Upper lobe of left lung (tissue), 6 donors: ENCODE results near the gene SGMS1. TPM values are rescaled to one million over a fixed set of nuclear protein-coding genes. Genes with fewer than 3 reads are reported as not detected.
A peak's percentile ranks its signal among the peaks of the same experiment; 100 is the strongest.
"Not testable (repeated sequence)": the region's sequence is repeated elsewhere in the genome, so short reads cannot be mapped to it uniquely, and the experiment has no call there.

Experiments used
- ATAC-seq, 2 donors: fragments of 200-7000 bp; cut with Tn5 transposase; one replicate each; pipeline ENCODE4 v1.9.1; 2022; ENCODE audit warnings: mild to moderate bottlenecking in 2 of 2, moderate library complexity in 2 of 2; ENCODE audit not compliant: low FRiP score in 2 of 2
- DNase-seq, 2 donors: peaks; one replicate each; pipeline ENCODE4 v3.0.0-alpha.2; 2019 to 2020
- H3K27ac ChIP-seq, 4 donors: fragments of 200-600 bp; sonication (generic); one replicate each; pipeline ENCODE4 v1.5.1; 2016 to 2019
- H3K27me3 ChIP-seq, 4 donors: fragments of 200-600 bp; sonication (generic); one replicate each; pipeline ENCODE4 v1.5.1; 2017 to 2019
- H3K36me3 ChIP-seq, 4 donors: fragments of 200-600 bp; sonication (generic); one replicate each; pipeline ENCODE4 v1.5.1; 2016 to 2019
- H3K4me1 ChIP-seq, 4 donors: fragments of 200-600 bp; sonication (generic); one replicate each; pipeline ENCODE4 v1.5.1; 2018 to 2019
- H3K4me3 ChIP-seq, 4 donors: fragments of 200-600 bp; sonication (generic); one replicate each; pipeline ENCODE4 v1.5.1; 2017 to 2019; ENCODE audit warnings: mild to moderate bottlenecking in 2 of 4, moderate library complexity in 1 of 4
- H3K9me3 ChIP-seq, 4 donors: fragments of 200-600 bp; sonication (generic); one replicate each; pipeline ENCODE4 v1.5.1; 2018 to 2019
- CTCF ChIP-seq, 6 experiments: fragments of 450-650 bp in 4 of 6; fragments of 200-600 bp in 2 of 6; sonication (generic) in 2 of 6; IDR thresholded peaks; one replicate each; pipeline ENCODE4 v1.5.1; 2016 to 2019; ENCODE audit warnings: antibody characterized with exemption in 6 of 6
- EP300 ChIP-seq, 4 donors: sonication (generic); formaldehyde crosslinking; IDR thresholded peaks; one replicate each; pipeline ENCODE4 v1.5.1; 2017; ENCODE audit warnings: antibody characterized with exemption in 4 of 4, control low read depth in 2 of 4
- POLR2A ChIP-seq, 4 donors: fragments of 450-650 bp; IDR thresholded peaks; one replicate each; pipeline ENCODE4 v1.5.1; 2016 to 2017; ENCODE audit warnings: antibody characterized with exemption in 4 of 4, mild to moderate bottlenecking in 2 of 4
- POLR2AphosphoS5 ChIP-seq, 2 donors: sonication (generic); formaldehyde crosslinking; IDR thresholded peaks; one replicate each; pipeline ENCODE4 v1.5.1; 2017; ENCODE audit warnings: antibody characterized with exemption in 2 of 2
- WGBS, 2 donors: methylation state at CpG; one replicate each; pipeline ENCODE4 v1.1.5; 2017 to 2018; 5-methylcytosine and 5-hydroxymethylcytosine counted together
- total RNA-seq, 6 donors: library from RNA; depleted of rRNA in 4 of 6; stranded (reverse); fragments of >200 nt in 4 of 6; gene quantifications; one replicate each; pipeline versions ENCODE4 v1.1.0 to v1.2.1, GENCODE V29; 2016 to 2021
- donor health status: DM: no; HTN: no; CAD: no; lungs with moderate emphysema.
- donor health status: DM: no; HTN: yes; CAD: no; lungs with severe emphysema.

SGMS1 gene
- total RNA-seq, 6 donors from 2014 or later: 66.7 to 230 (median 173) TPM

GRCh38 chr10:50367732-50368131 is 256.0 kb downstream of the SGMS1 start:
- H3K9me3 ChIP-seq: no peaks in the 10 kb centered on the region
- WGBS, 2 donors: 88 to 94% methylated on average over 1 of the region's 1 CpG

GRCh38 chr10:50366421-50366820 is 257.3 kb downstream of the SGMS1 start:
- H3K4me3 ChIP-seq, DNase-seq, H3K27me3 ChIP-seq, H3K27ac ChIP-seq, ATAC-seq, H3K36me3 ChIP-seq, H3K9me3 ChIP-seq, H3K4me1 ChIP-seq: not testable (repeated sequence)
- 61 to 85% methylated on average over 4 of the region's 4 CpGs for WGBS, 2 donors

More at GRCh38 chr10:50367732-50368131, 256.0 kb downstream of the SGMS1 start:
- Histone ChIP-seq H3K36me3 (no peaks in the 10 kb centered on the region), H3K4me1 (peaks cover 0 to 2% (median 0%) of the 10 kb centered on the region in 4 donors), H3K4me3 (no peak overlapping the region), H3K27ac (no peak overlapping the region), H3K27me3 (no peaks in the 10 kb centered on the region)
- ATAC-seq (peak in 1 of 2 donors; percentile 40), DNase-seq (no peak)
- TF ChIP-seq EP300 (IDR thresholded peaks at IDR 0.05): no peak
- peak in 3 of 6 experiments; percentile 19 to 38 (median 38) for TF ChIP-seq CTCF (IDR thresholded peaks at IDR 0.05)

- H3K27ac ChIP-seq, ATAC-seq, H3K4me3 ChIP-seq, H3K36me3 ChIP-seq, H3K27me3 ChIP-seq, DNase-seq, H3K9me3 ChIP-seq: not testable (repeated sequence)
- H3K4me1 ChIP-seq: peaks cover 4 to 13% (median 7%) of the 10 kb centered on the region in 4 donors
- WGBS, 2 donors: 86 to 87% methylated on average over 3 of the region's 3 CpGs
Observed at GRCh38 chr10:50364730-50365129, 259.0 kb downstream of the SGMS1 start.

GRCh38 chr10:50362547-50363125 is 261.1 kb downstream of the SGMS1 start:
- no peak overlapping the region for H3K27ac ChIP-seq

GRCh38 chr10:50361946-50362345 is 261.8 kb downstream of the SGMS1 start:
- H3K27ac ChIP-seq: peak overlapping the region in 1 of 4 donors; percentile 10
- H3K4me3 ChIP-seq: no peak overlapping the region
- DNase-seq (no peak), ATAC-seq (no peak)
- TF ChIP-seq CTCF (IDR thresholded peaks at IDR 0.05) (no peak), POLR2A (IDR thresholded peaks at IDR 0.05) (no peak), EP300 (IDR thresholded peaks at IDR 0.05) (no peak), POLR2AphosphoS5 (IDR thresholded peaks at IDR 0.05) (no peak)
- no peaks in the 10 kb centered on the region for H3K36me3 ChIP-seq
- H3K9me3 ChIP-seq: no peaks in the 10 kb centered on the region
- 100% methylated on average over 1 of the region's 1 CpG for WGBS, 2 donors
- H3K27me3 ChIP-seq: no peaks in the 10 kb centered on the region
- peaks cover 15 to 34% (median 21%) of the 10 kb centered on the region in 4 donors for H3K4me1 ChIP-seq

More at GRCh38 chr10:50362547-50363125, 261.1 kb downstream of the SGMS1 start:
- Histone ChIP-seq H3K27me3 (no peaks in the 10 kb centered on the region), H3K9me3 (no peaks in the 10 kb centered on the region), H3K36me3 (no peaks in the 10 kb centered on the region), H3K4me3 (no peak overlapping the region), H3K4me1 (peaks cover 15 to 34% (median 19%) of the 10 kb centered on the region in 4 donors)
- no peak for DNase-seq
- WGBS, 2 donors: 82 to 88% methylated on average over 2 of the region's 2 CpGs
- TF ChIP-seq CTCF (IDR thresholded peaks at IDR 0.05): no peak
- TF ChIP-seq POLR2A (IDR thresholded peaks at IDR 0.05): no peak
- no peak for TF ChIP-seq EP300 (IDR thresholded peaks at IDR 0.05)
- no peak for TF ChIP-seq POLR2AphosphoS5 (IDR thresholded peaks at IDR 0.05)
- ATAC-seq: no peak
